Type B pancreatic cell (in vitro differentiated cells): Measurements from ENCODE around the gene EHBP1. TPM values are rescaled to one million over a fixed set of nuclear protein-coding genes. Genes with fewer than 3 reads are reported as not detected.

Source experiments
- DNase-seq: peaks from one replicate; pipeline ENCODE4 v3.0.0; 2021; ENCODE audit warnings: mixed read lengths; ENCODE audit not compliant: unreplicated experiment; ENCODE audit errors: extremely low spot score
- H3K27ac Mint-ChIP-seq: 2 replicates; pipeline ENCODE4 v1.8.0; 2021; ENCODE audit warnings: mild to moderate bottlenecking, mixed read lengths
- H3K27me3 Mint-ChIP-seq: 2 replicates; pipeline ENCODE4 v1.8.0; 2021; ENCODE audit warnings: mixed read lengths
- H3K36me3 Mint-ChIP-seq: 2 replicates; pipeline ENCODE4 v1.8.0; 2021; ENCODE audit warnings: mixed read lengths
- H3K4me1 Mint-ChIP-seq: one replicate; pipeline ENCODE4 v1.8.0; 2021; ENCODE audit warnings: mixed read lengths; ENCODE audit not compliant: unreplicated experiment
- H3K4me3 Mint-ChIP-seq: 2 replicates; pipeline ENCODE4 v1.8.0; 2021; ENCODE audit warnings: mild to moderate bottlenecking, mixed read lengths
- H3K9me3 Mint-ChIP-seq: 2 replicates; pipeline ENCODE4 v1.8.0; 2021; ENCODE audit warnings: mixed read lengths
- total RNA-seq: library from RNA; stranded (reverse); gene quantifications from 2 replicates; pipeline ENCODE4 v1.2.1, GENCODE V29; 2021; ENCODE audit warnings: low replicate concordance
- TF ChIP-seq, protein P1 (sequence below): fragments of 200-600 bp; sonication (generic); conservative IDR thresholded peaks from 2 replicates; pipeline ENCODE4 v1.5.0; 2021; ENCODE audit warnings: antibody characterized with exemption, mild to moderate bottlenecking

The EHBP1 gene
- total RNA-seq, 1 donor from 2014 or later, result 59.2 TPM

DNA sequence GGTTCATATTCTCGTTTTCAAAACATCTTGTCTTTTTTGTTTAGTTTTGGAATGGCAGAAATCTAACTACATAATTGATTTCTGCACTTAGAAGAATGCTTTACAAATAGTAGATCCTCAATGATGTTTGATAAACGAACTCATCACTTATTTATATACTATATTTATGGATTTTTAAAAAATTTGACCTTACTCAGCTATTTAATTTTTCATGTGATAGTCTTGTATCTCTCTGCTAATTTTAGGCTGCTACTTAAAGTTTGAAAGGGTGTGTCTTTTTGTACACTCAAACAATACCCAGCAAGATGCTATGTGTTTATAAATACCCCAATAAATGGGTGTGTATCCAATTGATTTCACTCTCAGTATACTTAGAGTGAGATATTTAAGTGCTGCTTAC is 86.9 kb downstream of the EHBP1 start:
- no peaks in the 10 kb centered on the region for H3K9me3 Mint-ChIP-seq
- no peaks in the 10 kb centered on the region for H3K36me3 Mint-ChIP-seq
- no peak overlapping the region for H3K27ac Mint-ChIP-seq
- peaks cover 14% of the 10 kb centered on the region for H3K4me1 Mint-ChIP-seq
- H3K27me3 Mint-ChIP-seq, result no peaks in the 10 kb centered on the region
- TF ChIP-seq, protein P1, sequence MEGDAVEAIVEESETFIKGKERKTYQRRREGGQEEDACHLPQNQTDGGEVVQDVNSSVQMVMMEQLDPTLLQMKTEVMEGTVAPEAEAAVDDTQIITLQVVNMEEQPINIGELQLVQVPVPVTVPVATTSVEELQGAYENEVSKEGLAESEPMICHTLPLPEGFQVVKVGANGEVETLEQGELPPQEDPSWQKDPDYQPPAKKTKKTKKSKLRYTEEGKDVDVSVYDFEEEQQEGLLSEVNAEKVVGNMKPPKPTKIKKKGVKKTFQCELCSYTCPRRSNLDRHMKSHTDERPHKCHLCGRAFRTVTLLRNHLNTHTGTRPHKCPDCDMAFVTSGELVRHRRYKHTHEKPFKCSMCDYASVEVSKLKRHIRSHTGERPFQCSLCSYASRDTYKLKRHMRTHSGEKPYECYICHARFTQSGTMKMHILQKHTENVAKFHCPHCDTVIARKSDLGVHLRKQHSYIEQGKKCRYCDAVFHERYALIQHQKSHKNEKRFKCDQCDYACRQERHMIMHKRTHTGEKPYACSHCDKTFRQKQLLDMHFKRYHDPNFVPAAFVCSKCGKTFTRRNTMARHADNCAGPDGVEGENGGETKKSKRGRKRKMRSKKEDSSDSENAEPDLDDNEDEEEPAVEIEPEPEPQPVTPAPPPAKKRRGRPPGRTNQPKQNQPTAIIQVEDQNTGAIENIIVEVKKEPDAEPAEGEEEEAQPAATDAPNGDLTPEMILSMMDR, result no peak
- DNase-seq, result no peak
- H3K4me3 Mint-ChIP-seq, result no peak overlapping the region

DNA sequence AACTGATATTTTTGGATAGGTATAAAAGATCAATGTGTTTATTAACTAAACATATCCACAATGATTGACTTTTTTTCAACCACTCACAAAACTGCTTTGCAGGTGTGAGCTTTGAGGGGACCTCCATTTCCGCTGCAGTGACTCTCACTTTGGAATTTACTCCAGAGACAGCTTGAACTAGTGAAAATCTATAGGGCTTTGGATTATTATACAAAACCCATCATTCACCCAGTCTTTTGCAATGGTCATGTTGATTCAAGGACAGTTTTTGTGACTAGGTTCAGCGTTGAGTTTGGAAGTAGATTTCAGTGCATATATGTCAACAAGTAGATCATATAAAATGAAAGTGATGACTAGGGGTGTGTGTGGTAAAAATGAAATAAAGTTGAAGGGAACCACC is 87.7 kb downstream of the EHBP1 start:
- TF ChIP-seq, protein P1, result no peak
- H3K4me3 Mint-ChIP-seq, result no peak overlapping the region
- DNase-seq, result no peak
- H3K9me3 Mint-ChIP-seq, result no peaks in the 10 kb centered on the region
- peaks cover 10% of the 10 kb centered on the region for H3K4me1 Mint-ChIP-seq
- H3K27me3 Mint-ChIP-seq, result no peaks in the 10 kb centered on the region
- H3K36me3 Mint-ChIP-seq, result no peaks in the 10 kb centered on the region
- no peak overlapping the region for H3K27ac Mint-ChIP-seq

DNA sequence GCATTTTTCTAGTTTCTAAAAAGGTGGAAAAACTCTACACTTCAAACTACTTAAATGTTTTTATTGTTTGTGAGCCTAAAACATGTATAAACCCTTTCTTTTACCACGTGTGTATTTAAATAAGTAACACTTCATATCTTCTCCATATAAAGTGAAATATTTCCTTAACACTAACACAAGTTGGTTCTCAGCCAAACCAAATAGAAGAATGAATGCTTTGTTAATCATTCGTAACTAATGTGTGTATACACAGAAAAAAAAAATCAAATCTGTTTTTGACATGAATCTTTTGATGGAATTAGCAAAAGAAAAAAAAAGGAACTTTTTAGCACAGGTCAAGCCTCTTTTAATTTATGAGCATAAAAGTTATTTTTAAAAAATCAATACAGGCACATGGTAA is 89.3 kb downstream of the EHBP1 start:
- TF ChIP-seq, protein P1, result no peak
- Mint-ChIP-seq H3K9me3 (no peaks in the 10 kb centered on the region), H3K27me3 (no peaks in the 10 kb centered on the region), H3K4me1 (peaks cover 5% of the 10 kb centered on the region), H3K4me3 (no peak overlapping the region), H3K27ac (no peak overlapping the region), H3K36me3 (peaks cover 3% of the 10 kb centered on the region)
- DNase-seq, result no peak

DNA sequence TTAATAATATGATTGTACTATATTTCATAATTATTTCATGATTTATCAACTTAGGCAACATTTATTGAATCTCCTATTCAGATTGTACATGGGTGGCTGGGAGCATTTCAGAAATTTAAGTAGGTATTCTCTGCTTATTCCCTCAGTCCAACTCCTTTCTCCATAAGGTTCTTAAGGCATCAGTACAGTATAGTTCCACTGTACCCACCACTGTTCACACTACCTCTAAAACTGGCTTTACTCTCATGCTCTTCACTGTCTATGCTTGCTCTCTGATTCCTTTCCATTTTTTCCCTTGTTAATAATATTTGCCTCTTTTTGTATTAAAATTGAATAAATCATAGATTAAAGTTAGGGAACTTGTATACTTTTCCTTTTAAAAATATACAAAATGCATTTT is 89.8 kb downstream of the EHBP1 start:
- Mint-ChIP-seq H3K4me1 (no peaks in the 10 kb centered on the region), H3K36me3 (peaks cover 3% of the 10 kb centered on the region), H3K9me3 (no peaks in the 10 kb centered on the region), H3K27ac (no peak overlapping the region), H3K27me3 (no peaks in the 10 kb centered on the region), H3K4me3 (no peak overlapping the region)
- DNase-seq, result no peak
- TF ChIP-seq, protein P1, result no peak

DNA sequence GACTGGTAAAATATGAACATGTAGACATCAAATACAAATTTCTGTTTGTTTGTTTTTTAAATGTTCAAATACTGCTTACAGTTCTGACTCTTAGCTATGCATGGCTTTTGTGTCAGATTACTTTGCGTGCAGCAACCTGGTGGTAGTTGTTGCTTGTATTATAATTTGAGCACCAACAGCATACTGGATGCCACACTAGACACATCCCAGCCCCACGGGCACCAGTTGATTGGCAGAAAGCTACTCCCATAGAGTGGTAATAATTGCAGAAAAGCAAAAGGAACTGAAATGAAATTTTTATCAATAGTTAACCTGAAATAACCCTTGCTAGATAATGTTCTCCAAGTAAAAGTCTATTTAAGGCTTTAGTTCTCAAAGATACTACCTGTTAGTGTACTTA is 91.6 kb downstream of the EHBP1 start:
- H3K27ac Mint-ChIP-seq, result no peak overlapping the region
- TF ChIP-seq, protein P1, result no peak
- no peak overlapping the region for H3K4me3 Mint-ChIP-seq
- no peaks in the 10 kb centered on the region for H3K9me3 Mint-ChIP-seq
- DNase-seq, result no peak
- no peaks in the 10 kb centered on the region for H3K4me1 Mint-ChIP-seq
- peaks cover 3% of the 10 kb centered on the region for H3K36me3 Mint-ChIP-seq
- H3K27me3 Mint-ChIP-seq, result no peaks in the 10 kb centered on the region

DNA sequence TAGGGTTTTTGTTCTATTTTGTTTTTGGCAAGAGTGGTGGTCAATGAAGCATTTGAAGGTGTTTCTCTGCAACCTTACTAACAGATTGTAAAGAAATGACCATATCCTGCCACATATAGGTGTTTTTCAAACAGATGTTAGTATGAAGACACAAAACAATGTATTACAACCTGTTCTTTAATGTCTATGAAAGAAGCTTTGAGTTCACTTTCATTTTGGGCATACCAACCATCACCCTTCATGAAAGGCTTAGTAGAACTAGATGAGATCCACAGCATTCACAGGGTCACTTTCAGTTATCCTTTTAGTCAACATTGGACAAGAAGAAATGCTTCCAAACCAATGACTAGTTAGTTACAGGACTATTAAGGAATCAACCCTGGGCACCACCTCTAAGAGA is 95.1 kb downstream of the EHBP1 start:
- Mint-ChIP-seq H3K27me3 (no peaks in the 10 kb centered on the region), H3K9me3 (no peaks in the 10 kb centered on the region), H3K36me3 (peaks cover 7% of the 10 kb centered on the region), H3K4me1 (no peaks in the 10 kb centered on the region), H3K4me3 (no peak overlapping the region), H3K27ac (no peak overlapping the region)
- TF ChIP-seq, protein P1, result no peak
- no peak for DNase-seq
